Progenitor cell of endocrine pancreas (in vitro differentiated cells): ENCODE measurements around the gene SEPTIN8. TPM values are rescaled to one million over a fixed set of nuclear protein-coding genes. Genes with fewer than 3 reads are reported as not detected.

Experiments used
- DNase-seq: peaks from one replicate; pipeline ENCODE4 v3.0.0; 2021; ENCODE audit warnings: low spot score; ENCODE audit not compliant: unreplicated experiment
- H3K27ac Mint-ChIP-seq: 2 replicates; pipeline ENCODE4 v1.8.0; 2021; ENCODE audit warnings: mild to moderate bottlenecking, moderate library complexity, mixed read lengths
- H3K27me3 Mint-ChIP-seq: 2 replicates; pipeline ENCODE4 v1.8.0; 2021; ENCODE audit warnings: mixed read lengths
- H3K36me3 Mint-ChIP-seq: 2 replicates; pipeline ENCODE4 v1.8.0; 2022; ENCODE audit warnings: mixed read lengths; ENCODE audit not compliant: insufficient read depth
- H3K4me1 Mint-ChIP-seq: 2 replicates; pipeline ENCODE4 v1.8.0; 2021; ENCODE audit warnings: low read depth, mixed read lengths
- H3K4me3 Mint-ChIP-seq: 2 replicates; pipeline ENCODE4 v1.8.0; 2021; ENCODE audit warnings: low read depth, mild to moderate bottlenecking, moderate library complexity, mixed read lengths
- H3K9me3 Mint-ChIP-seq: 2 replicates; pipeline ENCODE4 v1.8.0; 2021; ENCODE audit warnings: low read depth, mixed read lengths
- total RNA-seq: library from RNA; stranded (reverse); gene quantifications from 2 replicates; pipeline ENCODE4 v1.2.1, GENCODE V29; 2021
- TF ChIP-seq, protein P1 (sequence below): fragments of 200-600 bp; sonication (generic); IDR thresholded peaks from one replicate; pipeline ENCODE4 v1.5.0; 2021; ENCODE audit warnings: antibody characterized with exemption, mild to moderate bottlenecking; ENCODE audit not compliant: unreplicated experiment

SEPTIN8 gene
- total RNA-seq, 1 donor from 2014 or later, result 67.2 TPM

DNA sequence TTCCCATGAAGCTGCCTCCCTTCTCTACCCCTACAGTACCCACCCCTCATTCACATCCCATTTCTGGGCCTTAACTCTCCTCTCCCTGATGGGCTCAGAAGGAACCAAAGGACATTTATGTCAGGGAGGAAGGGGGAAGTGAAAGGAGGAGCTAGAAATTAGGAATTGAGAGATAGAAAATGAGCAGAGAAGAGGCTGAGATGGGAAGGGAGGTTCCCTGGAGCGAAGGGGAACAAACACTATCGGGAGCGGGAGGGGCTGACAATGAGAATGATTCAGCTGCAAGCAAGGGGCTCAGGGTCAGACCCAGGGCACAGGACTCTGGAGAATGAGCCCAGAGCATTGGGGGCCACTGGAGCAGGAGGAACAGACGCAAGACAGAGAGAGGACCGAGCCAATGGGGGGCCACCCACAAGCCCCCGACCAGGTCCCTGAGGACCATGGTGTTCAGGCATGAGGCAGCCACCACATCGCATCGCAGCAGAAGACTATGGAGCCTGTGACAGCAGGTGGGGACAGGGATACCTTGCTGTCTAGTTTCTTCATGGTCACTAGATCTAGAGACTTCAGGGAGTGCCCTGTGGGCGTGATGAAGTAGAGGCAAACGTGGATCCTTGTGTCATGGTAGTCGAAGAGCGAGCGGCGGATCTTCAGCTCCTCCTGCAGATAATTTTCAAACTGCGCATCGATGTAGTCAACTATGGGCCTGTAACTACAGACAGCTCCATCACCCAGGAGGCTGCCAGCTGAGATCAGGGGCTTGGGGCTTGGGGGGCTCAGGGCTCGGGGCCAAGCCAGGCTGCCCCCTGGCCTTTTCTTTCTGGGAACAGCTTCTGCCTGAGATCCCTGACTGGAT lies 13.6 kb downstream of the SEPTIN8 start:
- no peak for DNase-seq
- no peak overlapping the region for H3K4me3 Mint-ChIP-seq
- no peak overlapping the region for H3K27ac Mint-ChIP-seq
- no peaks in the 10 kb centered on the region for H3K9me3 Mint-ChIP-seq
- H3K36me3 Mint-ChIP-seq, result peaks cover 12% of the 10 kb centered on the region
- H3K4me1 Mint-ChIP-seq, result no peaks in the 10 kb centered on the region
- TF ChIP-seq, protein P1, sequence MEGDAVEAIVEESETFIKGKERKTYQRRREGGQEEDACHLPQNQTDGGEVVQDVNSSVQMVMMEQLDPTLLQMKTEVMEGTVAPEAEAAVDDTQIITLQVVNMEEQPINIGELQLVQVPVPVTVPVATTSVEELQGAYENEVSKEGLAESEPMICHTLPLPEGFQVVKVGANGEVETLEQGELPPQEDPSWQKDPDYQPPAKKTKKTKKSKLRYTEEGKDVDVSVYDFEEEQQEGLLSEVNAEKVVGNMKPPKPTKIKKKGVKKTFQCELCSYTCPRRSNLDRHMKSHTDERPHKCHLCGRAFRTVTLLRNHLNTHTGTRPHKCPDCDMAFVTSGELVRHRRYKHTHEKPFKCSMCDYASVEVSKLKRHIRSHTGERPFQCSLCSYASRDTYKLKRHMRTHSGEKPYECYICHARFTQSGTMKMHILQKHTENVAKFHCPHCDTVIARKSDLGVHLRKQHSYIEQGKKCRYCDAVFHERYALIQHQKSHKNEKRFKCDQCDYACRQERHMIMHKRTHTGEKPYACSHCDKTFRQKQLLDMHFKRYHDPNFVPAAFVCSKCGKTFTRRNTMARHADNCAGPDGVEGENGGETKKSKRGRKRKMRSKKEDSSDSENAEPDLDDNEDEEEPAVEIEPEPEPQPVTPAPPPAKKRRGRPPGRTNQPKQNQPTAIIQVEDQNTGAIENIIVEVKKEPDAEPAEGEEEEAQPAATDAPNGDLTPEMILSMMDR, result no peak
- H3K27me3 Mint-ChIP-seq, result no peaks in the 10 kb centered on the region

DNA sequence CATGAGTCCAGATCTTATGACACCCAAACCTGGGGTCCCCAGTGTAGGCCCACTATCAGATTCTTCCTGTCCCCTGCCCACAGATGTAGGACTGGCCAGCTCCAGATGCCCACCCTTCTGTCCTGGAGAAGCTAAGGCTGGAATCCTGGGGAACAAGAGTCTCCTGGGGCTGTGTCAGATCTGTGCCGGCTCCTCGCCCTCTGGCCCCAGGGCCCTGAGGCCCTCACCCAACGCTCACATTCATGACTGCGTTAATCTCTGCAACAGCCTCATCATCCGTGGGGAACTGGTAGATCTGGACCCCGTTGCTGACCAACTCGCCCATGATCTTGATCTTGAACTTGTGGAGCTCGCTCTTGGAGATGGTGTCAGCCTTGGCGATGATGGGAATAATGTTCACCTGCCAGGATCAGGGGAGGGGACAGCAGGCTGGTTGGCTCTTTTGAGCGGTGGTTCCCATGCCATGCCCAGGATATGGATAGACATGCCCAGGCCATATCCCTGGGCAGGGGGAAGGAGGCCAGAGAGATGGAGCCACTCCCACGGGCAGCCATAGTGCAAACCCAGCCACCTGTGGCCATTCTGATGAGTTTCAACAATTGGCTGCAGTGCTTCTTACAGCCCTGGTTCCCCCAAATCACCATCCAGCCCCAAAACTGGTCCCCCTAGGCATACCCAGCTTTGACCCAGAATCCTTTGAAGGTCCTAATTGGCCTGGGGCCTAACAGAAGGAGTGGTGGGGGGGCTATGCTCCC lies 14.6 kb downstream of the SEPTIN8 start:
- no peak for DNase-seq

DNA sequence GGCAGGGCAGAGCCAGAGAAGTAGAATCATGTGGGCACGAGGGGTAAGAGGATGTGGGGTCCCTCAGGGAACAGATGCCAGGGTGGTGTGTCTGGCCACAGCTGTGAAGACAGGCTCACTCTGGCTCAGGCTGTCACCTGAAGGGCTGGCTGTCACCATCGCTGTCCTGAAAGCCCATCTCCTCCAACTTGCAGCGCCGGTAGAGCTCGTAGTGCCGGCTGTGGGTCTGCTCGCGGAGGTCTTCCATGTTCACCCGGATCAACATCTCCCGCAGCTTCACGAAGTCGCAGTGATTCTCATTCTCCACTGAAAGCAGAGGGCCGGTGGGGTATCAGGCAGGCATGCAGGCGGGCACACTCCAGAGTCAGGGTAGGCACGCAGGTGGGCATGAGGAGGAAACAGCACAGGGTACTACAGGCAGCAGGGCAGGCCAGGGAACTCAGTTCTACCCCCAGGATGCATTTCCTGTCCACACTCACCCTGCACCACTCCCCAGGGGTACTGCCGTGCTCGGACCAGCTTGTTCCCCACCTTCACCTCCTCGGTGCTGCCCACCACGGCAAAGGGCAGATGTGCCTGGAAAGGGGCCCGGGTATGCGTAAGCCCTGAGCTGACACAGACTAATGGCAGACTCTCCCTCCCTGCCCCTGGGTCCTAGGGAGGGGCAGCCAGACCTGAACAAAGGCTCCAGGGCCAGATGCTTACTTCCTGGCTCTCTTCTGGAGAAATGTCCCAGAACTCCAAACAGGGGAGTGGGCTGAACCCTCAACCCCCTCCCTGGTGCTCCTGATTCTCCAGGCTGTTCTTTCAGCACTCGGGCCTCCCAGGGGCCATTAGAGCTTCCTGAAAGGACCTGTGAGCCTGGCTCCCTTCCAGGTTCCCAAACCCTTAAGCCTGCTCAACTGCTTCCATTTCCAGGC lies 15.5 kb downstream of the SEPTIN8 start:
- no peak for DNase-seq
- no peak overlapping the region for H3K27ac Mint-ChIP-seq
- H3K4me3 Mint-ChIP-seq, result no peak overlapping the region
- TF ChIP-seq, protein P1, result no peak
- H3K36me3 Mint-ChIP-seq, result peaks cover 16% of the 10 kb centered on the region
- no peaks in the 10 kb centered on the region for H3K9me3 Mint-ChIP-seq
- no peaks in the 10 kb centered on the region for H3K4me1 Mint-ChIP-seq
- H3K27me3 Mint-ChIP-seq, result no peaks in the 10 kb centered on the region

More for the DNA sequence above, 14.6 kb downstream of the SEPTIN8 start:
- Mint-ChIP-seq H3K27ac (no peak overlapping the region), H3K27me3 (no peaks in the 10 kb centered on the region), H3K4me1 (no peaks in the 10 kb centered on the region), H3K9me3 (no peaks in the 10 kb centered on the region), H3K36me3 (peaks cover 16% of the 10 kb centered on the region), H3K4me3 (no peak overlapping the region)
- TF ChIP-seq, protein P1, result no peak

DNA sequence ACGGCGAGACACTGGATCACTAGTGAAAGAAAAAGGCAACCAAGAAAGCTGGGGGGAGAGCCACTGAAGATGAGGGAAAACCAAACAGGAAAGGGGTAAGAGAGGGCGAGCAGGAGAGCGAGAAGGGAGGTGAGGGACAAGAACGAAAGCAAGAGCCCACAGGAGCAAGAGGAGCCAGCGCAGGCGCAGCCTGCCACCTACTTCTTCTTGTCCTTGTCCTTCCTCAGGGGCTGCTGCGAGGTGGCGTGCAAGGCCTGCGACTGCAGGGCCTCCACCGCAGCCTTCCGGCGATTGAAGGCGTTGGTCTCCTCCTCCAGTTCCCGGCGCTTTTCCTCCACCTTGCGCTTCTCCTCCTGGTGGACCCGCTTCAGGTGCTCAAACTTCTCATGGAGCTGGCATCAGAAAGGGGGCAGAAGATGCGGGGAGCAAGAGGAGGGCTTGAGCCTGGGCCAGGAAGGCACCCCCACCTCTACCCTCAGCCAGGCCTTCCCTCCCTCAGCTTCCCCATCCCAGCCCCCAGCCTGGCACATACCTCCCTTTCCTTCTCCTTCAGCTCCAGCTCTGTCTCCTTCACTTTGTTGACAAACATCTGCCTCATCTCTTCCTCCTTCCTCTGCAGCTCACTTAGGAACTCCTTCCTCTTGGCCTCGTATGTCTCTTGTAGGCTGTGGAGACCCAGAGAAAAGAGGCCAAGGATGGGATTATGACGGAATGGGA lies 16.3 kb downstream of the SEPTIN8 start:
- no peaks in the 10 kb centered on the region for H3K9me3 Mint-ChIP-seq
- TF ChIP-seq, protein P1, result no peak
- peaks cover 17% of the 10 kb centered on the region for H3K36me3 Mint-ChIP-seq
- no peaks in the 10 kb centered on the region for H3K27me3 Mint-ChIP-seq
- DNase-seq, result no peak
- no peak overlapping the region for H3K4me3 Mint-ChIP-seq
- no peak overlapping the region for H3K27ac Mint-ChIP-seq
- no peaks in the 10 kb centered on the region for H3K4me1 Mint-ChIP-seq
